Stomach (tissue), 9 donors: ENCODE measurements around the gene AVPR2. TPM values are rescaled to one million over a fixed set of nuclear protein-coding genes. Genes with fewer than 3 reads are reported as not detected.

ENCODE experiments used
- DNase-seq, 2 donors: peaks; one replicate each; pipeline versions ENCODE4 v3.0.0 to v3.0.0-alpha.2; 2013 to 2019
- H3K27ac ChIP-seq, 5 donors: fragments of 200-600 bp in 4 of 5; sonication (generic) in 4 of 5; one replicate each; pipeline ENCODE4 v1.5.1; 2013 to 2019; ENCODE audit warnings: mild to moderate bottlenecking in 1 of 5, moderate library complexity in 1 of 5
- H3K27me3 ChIP-seq, 3 donors: fragments of 200-600 bp; sonication (generic); one replicate each; pipeline ENCODE4 v1.5.1; 2017 to 2019; ENCODE audit warnings: mixed run types in 1 of 3
- H3K36me3 ChIP-seq, 4 donors: fragments of 200-600 bp; sonication (generic); 1 replicate in 3 of 4; 2 replicates in 1 of 4; pipeline ENCODE4 v1.5.1; 2016 to 2019
- H3K4me1 ChIP-seq, 4 donors: fragments of 200-600 bp; sonication (generic); one replicate each; pipeline ENCODE4 v1.5.1; 2016 to 2019
- H3K4me3 ChIP-seq, 4 donors: fragments of 200-600 bp; sonication (generic) in 3 of 4; one replicate each; pipeline ENCODE4 v1.5.1; 2016 to 2019; ENCODE audit warnings: mild to moderate bottlenecking in 1 of 4
- H3K9me3 ChIP-seq, 4 donors: fragments of 200-600 bp; sonication (generic); one replicate each; pipeline ENCODE4 v1.5.1; 2016 to 2019
- EP300 ChIP-seq: sonication (generic); formaldehyde crosslinking; IDR thresholded peaks from one replicate; pipeline ENCODE4 v1.6.1; 2017; ENCODE audit warnings: antibody characterized with exemption
- POLR2A ChIP-seq, 4 donors: fragments of 450-650 bp; IDR thresholded peaks; one replicate each; pipeline ENCODE4 v1.6.1; 2016; ENCODE audit warnings: antibody characterized with exemption in 4 of 4, control low read depth in 2 of 4, mild to moderate bottlenecking in 1 of 4, moderate library complexity in 1 of 4
- POLR2AphosphoS5 ChIP-seq, 3 donors: sonication (generic); formaldehyde crosslinking; IDR thresholded peaks; one replicate each; pipeline ENCODE4 v1.6.1; 2016; ENCODE audit warnings: antibody characterized with exemption in 3 of 3
- WGBS, 5 donors: extraction: QIAGEN DNeasy Blood & Tissue Kit in 3 of 5; methylation state at CpG; one replicate each; pipeline versions ENCODE4 v1.1.5 to v1.1.7; 2013 to 2018; 5-methylcytosine and 5-hydroxymethylcytosine counted together
- intact Hi-C: fragments of 100-400 bp; cut with DNase I; formaldehyde crosslinking; loops from one replicate; pipeline ENCODE4 v1.15.1; 2023; ENCODE audit warnings: low total_unique reads
- polyA plus RNA-seq, 3 donors: library from polyadenylated mRNA; stranded (reverse); fragments of 200-250 nt; gene quantifications; one replicate each; pipeline ENCODE4 v1.2.3, GENCODE V29; 2013
- total RNA-seq, 5 donors: library from RNA; depleted of rRNA; stranded (reverse); fragments of >200 nt; gene quantifications; one replicate each; pipeline versions ENCODE4 v1.1.0 to v1.2.3, GENCODE V29; 2014 to 2016
- TF ChIP-seq, protein P1 (sequence below), 7 experiments: fragments of 450-650 bp in 4 of 7; fragments of 200-600 bp in 3 of 7; sonication (generic) in 3 of 7; IDR thresholded peaks; one replicate each; pipeline ENCODE4 v1.5.1; 2016 to 2019; ENCODE audit warnings: antibody characterized with exemption in 7 of 7, control low read depth in 2 of 7, mild to moderate bottlenecking in 1 of 7
- donor health status: healthy with polysubstance abuse.
- donor health status: Bipolar disorder and iron deficiency.
- donor health status: healthy.

The AVPR2 gene
- total and polyA plus RNA-seq, 8 donors, result 0.19 to 1.4 (median 0.72) TPM; not detected in 4

GRCh38 chrX:153905481-153906095 is 1.1 kb downstream of the AVPR2 start:
- intact Hi-C loops, result no loop called here
- peaks cover 0 to 5% (median 0%) of the 10 kb centered on the region in 4 donors for H3K36me3 ChIP-seq
- H3K4me3 ChIP-seq, result no peak overlapping the region
- H3K9me3 ChIP-seq, result no peaks in the 10 kb centered on the region
- no peak overlapping the region for H3K27ac ChIP-seq
- no peak for TF ChIP-seq POLR2A (IDR thresholded peaks at IDR 0.05)
- no peak for TF ChIP-seq POLR2AphosphoS5 (IDR thresholded peaks at IDR 0.05)
- TF ChIP-seq, protein P1, sequence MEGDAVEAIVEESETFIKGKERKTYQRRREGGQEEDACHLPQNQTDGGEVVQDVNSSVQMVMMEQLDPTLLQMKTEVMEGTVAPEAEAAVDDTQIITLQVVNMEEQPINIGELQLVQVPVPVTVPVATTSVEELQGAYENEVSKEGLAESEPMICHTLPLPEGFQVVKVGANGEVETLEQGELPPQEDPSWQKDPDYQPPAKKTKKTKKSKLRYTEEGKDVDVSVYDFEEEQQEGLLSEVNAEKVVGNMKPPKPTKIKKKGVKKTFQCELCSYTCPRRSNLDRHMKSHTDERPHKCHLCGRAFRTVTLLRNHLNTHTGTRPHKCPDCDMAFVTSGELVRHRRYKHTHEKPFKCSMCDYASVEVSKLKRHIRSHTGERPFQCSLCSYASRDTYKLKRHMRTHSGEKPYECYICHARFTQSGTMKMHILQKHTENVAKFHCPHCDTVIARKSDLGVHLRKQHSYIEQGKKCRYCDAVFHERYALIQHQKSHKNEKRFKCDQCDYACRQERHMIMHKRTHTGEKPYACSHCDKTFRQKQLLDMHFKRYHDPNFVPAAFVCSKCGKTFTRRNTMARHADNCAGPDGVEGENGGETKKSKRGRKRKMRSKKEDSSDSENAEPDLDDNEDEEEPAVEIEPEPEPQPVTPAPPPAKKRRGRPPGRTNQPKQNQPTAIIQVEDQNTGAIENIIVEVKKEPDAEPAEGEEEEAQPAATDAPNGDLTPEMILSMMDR (IDR thresholded peaks at IDR 0.05), result no peak
- TF ChIP-seq EP300, result no peak
- 88 to 91% (median 90%) methylated on average over 17 to 32 of the region's 32 CpGs; no CpG with 5 or more reads in 1 of the 5 donors for WGBS, 5 donors
- peaks cover 0 to 36% (median 0%) of the 10 kb centered on the region in 3 donors for H3K27me3 ChIP-seq
- DNase-seq, result no peak
- peaks cover 0 to 25% (median 8%) of the 10 kb centered on the region in 4 donors for H3K4me1 ChIP-seq

DNA sequence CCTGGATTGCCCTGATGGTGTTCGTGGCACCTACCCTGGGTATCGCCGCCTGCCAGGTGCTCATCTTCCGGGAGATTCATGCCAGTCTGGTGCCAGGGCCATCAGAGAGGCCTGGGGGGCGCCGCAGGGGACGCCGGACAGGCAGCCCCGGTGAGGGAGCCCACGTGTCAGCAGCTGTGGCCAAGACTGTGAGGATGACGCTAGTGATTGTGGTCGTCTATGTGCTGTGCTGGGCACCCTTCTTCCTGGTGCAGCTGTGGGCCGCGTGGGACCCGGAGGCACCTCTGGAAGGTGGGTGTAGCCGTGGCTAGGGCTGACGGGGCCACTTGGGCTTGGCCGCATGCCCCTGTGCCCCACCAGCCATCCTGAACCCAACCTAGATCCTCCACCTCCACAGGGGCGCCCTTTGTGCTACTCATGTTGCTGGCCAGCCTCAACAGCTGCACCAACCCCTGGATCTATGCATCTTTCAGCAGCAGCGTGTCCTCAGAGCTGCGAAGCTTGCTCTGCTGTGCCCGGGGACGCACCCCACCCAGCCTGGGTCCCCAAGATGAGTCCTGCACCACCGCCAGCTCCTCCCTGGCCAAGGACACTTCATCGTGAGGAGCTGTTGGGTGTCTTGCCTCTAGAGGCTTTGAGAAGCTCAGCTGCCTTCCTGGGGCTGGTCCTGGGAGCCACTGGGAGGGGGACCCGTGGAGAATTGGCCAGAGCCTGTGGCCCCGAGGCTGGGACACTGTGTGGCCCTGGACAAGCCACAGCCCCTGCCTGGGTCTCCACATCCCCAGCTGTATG is 1.8 kb downstream of the AVPR2 start:
- H3K9me3 ChIP-seq, result no peaks in the 10 kb centered on the region
- H3K4me1 ChIP-seq, result peaks cover 0 to 18% (median 5%) of the 10 kb centered on the region in 4 donors
- peaks cover 0 to 36% (median 0%) of the 10 kb centered on the region in 3 donors for H3K27me3 ChIP-seq
- intact Hi-C loops, result no loop called here
- no peak overlapping the region for H3K27ac ChIP-seq
- peaks cover 0 to 5% (median 0%) of the 10 kb centered on the region in 4 donors for H3K36me3 ChIP-seq
- no peak for DNase-seq
- H3K4me3 ChIP-seq, result no peak overlapping the region
- 72 to 81% (median 76%) methylated on average over 10 to 27 of the region's 27 CpGs; no CpG with 5 or more reads in 1 of the 5 donors for WGBS, 5 donors
- TF ChIP-seq POLR2AphosphoS5 (IDR thresholded peaks at IDR 0.05) (no peak), POLR2A (IDR thresholded peaks at IDR 0.05) (no peak), EP300 (no peak)
- TF ChIP-seq, protein P1 (IDR thresholded peaks at IDR 0.05), result no peak

DNA sequence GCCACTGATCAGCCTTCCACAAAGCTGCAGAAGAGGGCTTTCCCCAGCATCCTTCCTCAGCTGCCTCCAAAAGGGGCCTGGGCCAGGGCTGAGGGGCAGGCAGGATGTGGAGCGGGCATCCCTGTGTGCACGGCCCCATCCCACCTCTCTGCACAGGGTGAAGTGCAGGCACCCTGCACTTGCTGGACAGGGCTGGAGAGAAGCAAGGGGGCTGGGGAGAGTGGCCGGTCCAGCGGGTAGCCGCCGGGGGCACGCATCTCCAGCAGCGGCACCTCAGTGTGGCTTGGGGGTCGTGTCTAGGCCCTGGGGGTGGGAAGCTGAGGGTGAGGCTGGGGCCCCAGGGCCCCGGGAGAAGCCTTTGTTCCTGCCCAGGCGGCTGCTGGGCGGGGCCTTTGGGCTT is 3.0 kb downstream of the AVPR2 start:
- peaks cover 0 to 6% (median 0%) of the 10 kb centered on the region in 4 donors for H3K36me3 ChIP-seq
- H3K4me3 ChIP-seq, result no peak overlapping the region
- no peak for TF ChIP-seq POLR2A (IDR thresholded peaks at IDR 0.05)
- TF ChIP-seq POLR2AphosphoS5 (IDR thresholded peaks at IDR 0.05), result no peak
- TF ChIP-seq, protein P1 (IDR thresholded peaks at IDR 0.05), result no peak
- no peak for TF ChIP-seq EP300
- H3K27me3 ChIP-seq, result peaks cover 0 to 33% (median 0%) of the 10 kb centered on the region in 3 donors
- 60 to 89% (median 71%) methylated on average over 1 to 12 of the region's 12 CpGs; no CpG with 5 or more reads in 1 of the 5 donors for WGBS, 5 donors
- DNase-seq, result no peak
- intact Hi-C loops, result no loop called here
- no peaks in the 10 kb centered on the region for H3K9me3 ChIP-seq
- no peak overlapping the region for H3K27ac ChIP-seq
- H3K4me1 ChIP-seq, result peaks cover 0 to 15% (median 4%) of the 10 kb centered on the region in 4 donors

DNA sequence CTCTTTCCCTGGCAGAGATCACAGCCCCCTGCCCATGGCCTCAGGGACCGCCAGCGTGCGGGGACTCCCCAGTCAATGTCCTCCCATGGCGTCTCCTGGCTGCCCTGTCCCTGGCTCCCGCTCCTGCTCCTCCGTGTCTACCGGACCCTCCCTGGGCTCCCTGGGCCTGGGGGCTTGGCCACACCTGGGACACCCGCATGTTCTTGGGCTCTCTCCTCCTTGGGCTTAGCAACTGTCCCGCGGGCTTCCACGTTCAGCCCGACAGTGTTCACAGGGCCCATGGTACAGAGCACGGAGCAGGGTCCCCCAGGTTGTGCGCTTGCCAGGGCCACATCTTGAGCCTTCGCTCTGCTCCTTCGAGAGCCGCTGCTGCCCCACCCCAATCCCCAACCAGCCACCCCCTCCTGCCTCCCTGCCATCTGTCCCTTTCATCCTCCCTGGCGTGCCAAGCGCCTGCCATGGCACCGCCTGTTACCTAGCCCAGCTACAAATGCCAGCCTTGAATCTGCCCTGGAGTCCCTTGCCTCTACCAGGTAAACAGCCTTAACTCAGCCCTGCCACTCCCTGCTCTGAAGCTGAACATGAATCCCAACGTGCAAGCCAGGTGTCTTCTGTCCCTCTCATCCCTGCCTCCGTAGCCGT is 3.9 kb downstream of the AVPR2 start:
- Histone ChIP-seq H3K4me1 (peaks cover 0 to 15% (median 2%) of the 10 kb centered on the region in 4 donors), H3K4me3 (no peak overlapping the region), H3K27ac (no peak overlapping the region), H3K36me3 (peaks cover 0 to 14% (median 2%) of the 10 kb centered on the region in 4 donors), H3K27me3 (peaks cover 0 to 36% (median 0%) of the 10 kb centered on the region in 3 donors), H3K9me3 (no peaks in the 10 kb centered on the region)
- DNase-seq, result no peak
- intact Hi-C loops, result no loop called here
- WGBS, 5 donors, result 85 to 91% (median 88%) methylated on average over 12 to 23 of the region's 23 CpGs
- no peak for TF ChIP-seq POLR2AphosphoS5 (IDR thresholded peaks at IDR 0.05)
- no peak for TF ChIP-seq EP300
- TF ChIP-seq, protein P1 (IDR thresholded peaks at IDR 0.05), result no peak
- no peak for TF ChIP-seq POLR2A (IDR thresholded peaks at IDR 0.05)
